Fibroblast of mammary gland (primary cell): Measurements from ENCODE around the gene TM2D1.

Experiments
- DNase-seq: peaks from one replicate; pipeline ENCODE4 v3.0.0-alpha.2; 2010; ENCODE audit warnings: low read depth
- H3K4me3 ChIP-seq: 2 replicates; pipeline ENCODE4 v1.5.1; 2011; ENCODE audit warnings: low read depth, mild to moderate bottlenecking, low read length, moderate library complexity; ENCODE audit not compliant: control insufficient read depth
- TF ChIP-seq, protein P1 (sequence below): conservative IDR thresholded peaks from 2 replicates; pipeline ENCODE4 v1.5.1; 2011; ENCODE audit warnings: low read depth, low read length, inconsistent platforms; ENCODE audit not compliant: control insufficient read depth, insufficient read depth

TM2D1 gene

DNA sequence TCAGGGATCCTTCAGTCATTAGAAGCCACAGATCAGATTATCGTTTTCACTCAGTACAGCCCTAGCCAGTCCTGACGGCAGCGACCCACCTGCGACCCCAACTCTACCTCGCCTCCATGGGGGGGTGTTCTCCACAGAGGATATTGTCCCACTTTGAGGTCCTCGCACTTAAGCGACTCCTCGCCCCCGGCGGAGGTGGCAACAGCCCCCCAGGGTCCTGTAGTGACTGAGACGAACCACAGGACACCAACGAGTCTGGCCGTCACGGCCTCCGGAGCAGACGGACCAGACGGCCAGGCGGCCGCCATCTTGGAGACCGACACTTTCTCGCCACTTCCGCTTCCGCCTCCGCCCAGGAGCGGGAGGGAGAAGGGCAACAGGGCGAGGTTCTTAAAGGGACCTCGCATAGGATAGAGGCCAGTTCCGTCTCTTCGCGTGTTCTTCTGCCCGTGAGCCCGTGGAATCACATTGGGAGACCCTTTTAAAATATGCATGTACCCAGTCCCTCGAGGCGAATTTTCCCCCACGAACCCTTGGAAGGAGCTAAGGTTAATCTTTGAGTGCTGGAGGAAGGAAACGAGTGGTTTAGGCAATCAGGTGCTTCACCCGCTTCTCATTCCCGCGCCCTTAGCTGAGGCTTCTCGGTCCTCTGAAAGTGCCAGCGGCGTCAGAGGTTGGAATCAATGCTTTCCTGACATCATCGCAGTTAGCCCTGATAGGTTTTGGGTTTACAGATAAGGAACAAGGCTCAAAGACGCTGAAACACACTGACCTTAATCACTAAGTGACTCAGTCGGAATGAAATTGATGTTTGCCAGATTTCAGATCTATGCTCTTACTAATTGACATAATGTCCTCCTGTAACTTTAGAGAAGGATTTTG is at the start of gene TM2D1:
Gene TM2D1 (minus strand): TSS at position 329 of the 882 bp plus-strand sequence. CDS start 21 bp downstream, at position 308.
- TF ChIP-seq, protein P1, sequence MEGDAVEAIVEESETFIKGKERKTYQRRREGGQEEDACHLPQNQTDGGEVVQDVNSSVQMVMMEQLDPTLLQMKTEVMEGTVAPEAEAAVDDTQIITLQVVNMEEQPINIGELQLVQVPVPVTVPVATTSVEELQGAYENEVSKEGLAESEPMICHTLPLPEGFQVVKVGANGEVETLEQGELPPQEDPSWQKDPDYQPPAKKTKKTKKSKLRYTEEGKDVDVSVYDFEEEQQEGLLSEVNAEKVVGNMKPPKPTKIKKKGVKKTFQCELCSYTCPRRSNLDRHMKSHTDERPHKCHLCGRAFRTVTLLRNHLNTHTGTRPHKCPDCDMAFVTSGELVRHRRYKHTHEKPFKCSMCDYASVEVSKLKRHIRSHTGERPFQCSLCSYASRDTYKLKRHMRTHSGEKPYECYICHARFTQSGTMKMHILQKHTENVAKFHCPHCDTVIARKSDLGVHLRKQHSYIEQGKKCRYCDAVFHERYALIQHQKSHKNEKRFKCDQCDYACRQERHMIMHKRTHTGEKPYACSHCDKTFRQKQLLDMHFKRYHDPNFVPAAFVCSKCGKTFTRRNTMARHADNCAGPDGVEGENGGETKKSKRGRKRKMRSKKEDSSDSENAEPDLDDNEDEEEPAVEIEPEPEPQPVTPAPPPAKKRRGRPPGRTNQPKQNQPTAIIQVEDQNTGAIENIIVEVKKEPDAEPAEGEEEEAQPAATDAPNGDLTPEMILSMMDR: no peak
- peak; percentile 87 for DNase-seq
- peak within 1 kb of the TSS; percentile 100 for H3K4me3 ChIP-seq

GRCh38 chr1:61770131-61770530 is 45.2 kb upstream of the TM2D1 start:
- TF ChIP-seq, protein P1: no peak
- no peak overlapping the region for H3K4me3 ChIP-seq
- no peak for DNase-seq

GRCh38 chr1:61757950-61758349 is 33.0 kb upstream of the TM2D1 start:
- H3K4me3 ChIP-seq: no peak overlapping the region
- TF ChIP-seq, protein P1: no peak
- DNase-seq: peak; percentile 78

GRCh38 chr1:61756773-61757172 is 31.8 kb upstream of the TM2D1 start:
- DNase-seq: no peak
- TF ChIP-seq, protein P1: no peak
- H3K4me3 ChIP-seq: no peak overlapping the region

- TF ChIP-seq, protein P1: no peak
- DNase-seq: no peak
These were observed 29.6 kb upstream of the TM2D1 start for GRCh38 chr1:61754545-61754944.

DNA sequence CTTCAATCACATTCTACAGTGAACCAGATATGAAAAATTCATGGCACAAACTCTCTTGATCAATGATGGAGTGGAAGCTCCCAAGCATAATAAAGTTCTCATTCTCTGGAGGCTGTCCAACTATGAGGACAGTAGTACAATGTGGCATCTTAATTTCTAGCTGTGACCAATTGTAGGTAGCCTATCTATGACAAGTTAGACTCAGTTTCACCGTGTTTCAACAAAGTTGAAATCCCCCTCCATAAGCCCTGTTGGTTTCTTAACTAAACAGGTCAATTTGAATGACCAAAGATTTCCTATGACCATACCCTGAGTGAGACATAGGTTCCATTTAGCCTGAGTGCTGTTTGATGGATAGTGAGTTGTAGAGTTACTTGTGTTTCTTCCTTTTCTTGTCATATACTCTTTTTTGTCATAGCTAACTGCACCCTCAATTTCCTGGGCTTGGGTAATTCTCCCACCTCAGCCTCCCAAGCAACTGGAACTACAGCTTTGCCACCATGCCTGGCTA is 29.1 kb upstream of the TM2D1 start:
- no peak overlapping the region for H3K4me3 ChIP-seq
- TF ChIP-seq, protein P1: no peak
- DNase-seq: no peak

More at GRCh38 chr1:61754545-61754944, 29.6 kb upstream of the TM2D1 start:
- no peak overlapping the region for H3K4me3 ChIP-seq
